HG03064 (cell line): ENCODE data around the gene DBP.

Source experiments
- ATAC-seq: cut with Tn5 transposase; IDR thresholded peaks from one replicate; pipeline ENCODE4 v1.9.1; 2021; ENCODE audit warnings: low read depth; ENCODE audit not compliant: unreplicated experiment

The DBP gene

DNA sequence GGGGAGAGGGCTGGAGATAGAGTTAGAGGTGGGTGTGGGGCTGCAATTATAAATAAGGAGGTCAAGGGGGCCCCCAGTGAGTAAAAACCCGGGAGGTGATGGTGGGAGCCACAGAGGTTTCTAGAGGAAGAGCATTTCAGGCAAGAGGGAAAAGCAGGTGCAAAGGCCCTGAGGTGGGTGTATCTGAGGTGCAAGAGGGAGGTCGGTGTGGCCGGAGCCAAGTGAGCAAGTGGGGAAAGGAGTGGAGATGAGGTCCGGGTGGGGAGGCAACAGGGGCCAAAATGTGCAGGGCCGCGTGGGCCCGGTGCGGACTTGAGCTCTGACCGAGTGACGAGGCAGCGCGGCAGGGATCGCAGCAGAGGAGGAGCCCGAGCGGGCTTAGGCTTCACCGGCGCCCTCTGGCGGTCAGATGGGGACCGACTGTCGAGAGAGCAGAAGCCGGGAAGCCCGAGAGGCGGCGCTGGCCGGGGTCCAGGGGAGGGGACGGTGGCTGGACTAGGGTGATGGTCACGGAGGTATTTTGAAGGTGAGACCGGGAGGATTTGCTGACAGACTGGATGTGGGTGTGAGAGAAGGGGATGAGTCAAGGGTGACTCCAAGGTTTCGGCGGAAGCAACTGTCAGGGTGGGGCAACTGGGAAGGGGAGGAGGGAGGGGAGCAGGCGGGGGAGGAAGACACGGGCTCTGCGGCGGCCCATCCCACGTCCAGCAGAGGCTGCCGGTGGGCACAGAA, 48.3 kb downstream of the DBP start:
- no peak for ATAC-seq

DNA sequence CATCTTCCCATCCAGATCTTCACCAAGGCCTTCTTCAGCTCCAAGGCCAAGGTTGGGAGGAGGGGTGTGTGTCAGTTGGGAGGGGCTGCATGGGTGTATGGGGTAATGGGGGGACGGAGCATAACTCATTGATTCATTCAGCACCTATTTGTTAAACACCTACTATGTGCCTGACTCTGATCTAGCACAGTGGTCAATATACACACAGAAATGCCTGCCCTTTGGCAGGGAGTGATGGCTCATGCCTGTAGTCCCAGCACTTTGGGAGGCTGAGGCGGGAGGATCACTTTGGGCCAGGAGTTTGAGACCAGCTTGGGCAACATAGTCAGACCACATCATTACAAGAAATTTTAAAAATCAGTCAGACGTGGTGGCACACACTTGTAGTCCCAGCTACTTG, 49.8 kb downstream of the DBP start:
- ATAC-seq: no peak

DNA sequence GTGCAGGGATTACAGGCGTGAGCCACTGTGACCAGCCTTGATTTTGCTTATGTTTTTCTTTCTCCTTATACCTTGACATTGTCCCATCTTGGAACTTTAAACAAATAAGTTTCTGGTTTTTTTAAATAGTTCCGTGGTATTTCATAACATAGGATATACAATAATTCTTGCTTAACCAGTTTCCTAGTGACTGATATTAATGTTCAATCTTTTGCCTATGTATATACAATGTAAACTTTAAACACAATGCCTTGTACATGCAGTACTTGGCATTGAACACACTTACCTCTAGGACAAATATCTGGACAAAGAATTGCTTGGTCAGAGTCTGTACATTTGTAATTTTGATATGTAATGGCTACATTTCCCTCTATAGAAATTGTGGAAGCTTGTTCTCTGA, 55.0 kb downstream of the DBP start:
- no peak for ATAC-seq
